Esophagus muscularis mucosa (tissue), 4 donors: Measurements from ENCODE around the gene AGBL1.

Experiments used
- EP300 ChIP-seq: sonication (generic); formaldehyde crosslinking; IDR thresholded peaks from one replicate; pipeline ENCODE4 v1.6.1; 2017; ENCODE audit warnings: antibody characterized with exemption
- POLR2A ChIP-seq: fragments of 450-650 bp; IDR thresholded peaks from one replicate; pipeline ENCODE4 v1.6.1; 2017; ENCODE audit warnings: antibody characterized with exemption, moderate library complexity, mild to moderate bottlenecking, low read depth
- POLR2AphosphoS5 ChIP-seq, 2 donors: sonication (generic); formaldehyde crosslinking; IDR thresholded peaks; one replicate each; pipeline ENCODE4 v1.6.1; 2017; ENCODE audit warnings: antibody characterized with exemption in 2 of 2
- TF ChIP-seq, protein P1 (sequence below), 3 experiments: fragments of 200-600 bp in 2 of 3; fragments of 450-650 bp in 1 of 3; sonication (generic) in 2 of 3; IDR thresholded peaks; one replicate each; pipeline ENCODE4 v1.5.1; 2017 to 2019; ENCODE audit warnings: antibody characterized with exemption in 3 of 3, mild to moderate bottlenecking in 2 of 3, moderate library complexity in 1 of 3

DNA sequence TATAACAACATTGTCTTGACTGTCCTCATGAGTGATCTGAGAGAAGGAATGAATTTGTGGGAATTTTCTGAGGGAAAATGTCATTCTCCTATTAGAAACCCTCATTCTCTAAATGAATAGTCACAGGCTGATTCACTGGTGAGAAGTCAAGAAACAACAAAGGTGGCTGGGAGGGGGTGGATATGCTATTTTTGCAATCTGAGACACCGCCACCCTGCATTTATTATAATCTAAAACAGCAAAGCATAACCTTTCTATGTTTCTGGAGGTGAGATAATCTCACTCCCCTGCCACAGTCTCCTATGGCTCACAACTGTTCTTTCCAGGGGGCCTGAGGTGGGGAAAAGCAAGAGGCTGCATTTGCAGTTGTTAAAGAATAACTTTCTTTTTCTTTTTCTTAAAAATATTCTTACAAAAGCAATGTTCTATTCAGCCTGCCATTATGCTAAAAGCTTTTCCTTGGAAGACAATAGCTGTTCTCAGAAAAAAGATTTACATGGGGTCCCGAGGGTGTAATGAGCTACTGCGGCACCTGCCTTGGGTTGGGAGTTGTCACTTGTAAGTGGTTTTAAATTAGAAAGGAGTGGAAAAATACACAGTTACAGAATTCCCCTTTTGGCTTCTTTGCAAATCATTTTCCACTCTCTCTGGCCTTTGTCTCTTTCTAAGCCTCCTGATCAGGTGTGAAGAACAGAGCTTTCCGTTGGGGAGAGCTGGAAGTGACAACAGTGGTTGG, 220.9 kb downstream of the AGBL1 start:
- TF ChIP-seq, protein P1, sequence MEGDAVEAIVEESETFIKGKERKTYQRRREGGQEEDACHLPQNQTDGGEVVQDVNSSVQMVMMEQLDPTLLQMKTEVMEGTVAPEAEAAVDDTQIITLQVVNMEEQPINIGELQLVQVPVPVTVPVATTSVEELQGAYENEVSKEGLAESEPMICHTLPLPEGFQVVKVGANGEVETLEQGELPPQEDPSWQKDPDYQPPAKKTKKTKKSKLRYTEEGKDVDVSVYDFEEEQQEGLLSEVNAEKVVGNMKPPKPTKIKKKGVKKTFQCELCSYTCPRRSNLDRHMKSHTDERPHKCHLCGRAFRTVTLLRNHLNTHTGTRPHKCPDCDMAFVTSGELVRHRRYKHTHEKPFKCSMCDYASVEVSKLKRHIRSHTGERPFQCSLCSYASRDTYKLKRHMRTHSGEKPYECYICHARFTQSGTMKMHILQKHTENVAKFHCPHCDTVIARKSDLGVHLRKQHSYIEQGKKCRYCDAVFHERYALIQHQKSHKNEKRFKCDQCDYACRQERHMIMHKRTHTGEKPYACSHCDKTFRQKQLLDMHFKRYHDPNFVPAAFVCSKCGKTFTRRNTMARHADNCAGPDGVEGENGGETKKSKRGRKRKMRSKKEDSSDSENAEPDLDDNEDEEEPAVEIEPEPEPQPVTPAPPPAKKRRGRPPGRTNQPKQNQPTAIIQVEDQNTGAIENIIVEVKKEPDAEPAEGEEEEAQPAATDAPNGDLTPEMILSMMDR (IDR thresholded peaks at IDR 0.05) = no peak
- TF ChIP-seq POLR2A (no peak), POLR2AphosphoS5 (IDR thresholded peaks at IDR 0.05) (no peak), EP300 (no peak)
